ENCODE measurements around the gene RFX8. TPM values are rescaled to one million over a fixed set of nuclear protein-coding genes. Genes with fewer than 3 reads are reported as not detected.

RFX8 gene
- total and polyA plus RNA-seq, 2 of the 4 experiments (the other 2 are of a cell fraction) = 2.9 to 5.3 TPM

DNA sequence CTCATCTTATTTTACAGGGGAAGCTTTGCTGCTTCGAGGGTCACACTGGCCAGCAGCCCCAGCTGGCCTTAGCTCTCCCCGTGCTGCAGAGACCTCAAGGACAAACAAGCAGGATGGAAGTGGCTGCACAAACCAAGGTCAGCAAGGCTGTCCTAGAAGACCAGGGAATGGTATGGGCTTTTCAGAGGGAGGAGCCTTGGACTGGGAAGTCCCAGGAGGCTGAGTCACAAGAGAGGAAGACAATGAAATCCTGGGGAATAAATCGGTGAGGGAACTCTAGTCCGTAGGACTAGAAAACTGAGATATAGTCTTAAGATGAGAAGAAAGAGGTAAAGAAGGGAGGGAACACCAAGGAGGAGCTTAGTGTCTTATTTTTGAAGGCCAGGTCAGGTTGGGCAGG lies 103.3 kb downstream of the RFX8 start:
- Histone ChIP-seq H2AK9ac (replicated peaks; ENCODE audit: low read depth, low read length, poor library complexity) (no peak overlapping the region), H2BK5ac (ENCODE audit: low read depth, low read length, poor library complexity, severe bottlenecking) (no peak overlapping the region), H2BK20ac (ENCODE audit: low read depth, low read length) (no peak overlapping the region), H3K27me3 (ENCODE audit: control insufficient read depth, insufficient read depth, low read length) (peaks cover 16% of the 10 kb centered on the region), H3K79me1 (ENCODE audit: low read depth in 1 of 2, low read length in 2 of 2) (no peaks in the 10 kb centered on the region), H3K4ac (ENCODE audit: low read depth, low read length) (no peak overlapping the region), H2AFZ (replicated peaks; ENCODE audit: low read length, poor library complexity) (no peak overlapping the region), H3K36me3 (ENCODE audit: control insufficient read depth, insufficient read depth, low read length) (no peaks in the 10 kb centered on the region), H3K27ac (ENCODE audit: insufficient read depth, low read length) (no peak overlapping the region), H3K18ac (ENCODE audit: low read depth, low read length) (no peak overlapping the region), H4K20me1 (ENCODE audit: insufficient read depth, low read length) (no peaks in the 10 kb centered on the region), H4K8ac (ENCODE audit: low read depth in 2 of 2, low read length in 2 of 2) (no peak overlapping the region), H3K56ac (ENCODE audit: extremely low read depth, insufficient read depth, low read length) (no peak overlapping the region), H2BK120ac (ENCODE audit: low read depth, low read length) (no peak overlapping the region), H3K14ac (replicated peaks; ENCODE audit: low read depth, low read length) (no peak overlapping the region), H4K5ac (ENCODE audit: low read depth, low read length) (no peak overlapping the region), H3K4me1 (ENCODE audit: control insufficient read depth, insufficient read depth, low read length) (no peaks in the 10 kb centered on the region), H3K9ac (ENCODE audit: low read depth, low read length) (no peak overlapping the region), H2BK15ac (ENCODE audit: low read depth, low read length) (no peak overlapping the region), H3K9me1 (ENCODE audit: insufficient read depth, low read length) (no peaks in the 10 kb centered on the region), H3K4me3 (ENCODE audit: insufficient read depth, low read depth, low read length) (no peak overlapping the region), H3K23ac (ENCODE audit: low read depth, low read length) (no peak overlapping the region), H4K91ac (ENCODE audit: insufficient read depth, low read depth, low read length) (no peak overlapping the region), H2AK5ac (ENCODE audit: low read depth, low read length) (no peak overlapping the region), H3K9me3 (ENCODE audit: control insufficient read depth, insufficient read depth, low read length) (no peaks in the 10 kb centered on the region), H3K4me2 (ENCODE audit: low read depth, low read length) (no peak overlapping the region)
- intact Hi-C loops (cut with micrococcal nuclease) (no loop called here), in situ Hi-C loops (cut with MboI; ENCODE audit: low sequenced_read_pairs) (no loop called here), dilution Hi-C loops (cut with HindIII; ENCODE audit: low sequenced_read_pairs, unreplicated experiment) (no loop called here)
- ChIA-PET POLR2A (ENCODE audit: unreplicated experiment) (no interaction called here), CTCF (no interaction called here)
- DNase-seq = no peak
- TF ChIP-seq MAFK (IDR thresholded peaks at IDR 0.05; ENCODE audit: low read depth, low read length) = no peak
- TF ChIP-seq MAZ (IDR thresholded peaks at IDR 0.05; ENCODE audit: borderline replicate concordance, low read depth, low read length) = no peak
- no peak for TF ChIP-seq RFX5 (IDR thresholded peaks at IDR 0.05; ENCODE audit: low read depth, low read length)
- TF ChIP-seq, protein P1, sequence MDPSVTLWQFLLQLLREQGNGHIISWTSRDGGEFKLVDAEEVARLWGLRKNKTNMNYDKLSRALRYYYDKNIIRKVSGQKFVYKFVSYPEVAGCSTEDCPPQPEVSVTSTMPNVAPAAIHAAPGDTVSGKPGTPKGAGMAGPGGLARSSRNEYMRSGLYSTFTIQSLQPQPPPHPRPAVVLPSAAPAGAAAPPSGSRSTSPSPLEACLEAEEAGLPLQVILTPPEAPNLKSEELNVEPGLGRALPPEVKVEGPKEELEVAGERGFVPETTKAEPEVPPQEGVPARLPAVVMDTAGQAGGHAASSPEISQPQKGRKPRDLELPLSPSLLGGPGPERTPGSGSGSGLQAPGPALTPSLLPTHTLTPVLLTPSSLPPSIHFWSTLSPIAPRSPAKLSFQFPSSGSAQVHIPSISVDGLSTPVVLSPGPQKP (IDR thresholded peaks at IDR 0.05; ENCODE audit: borderline replicate concordance, low read depth, low read length) = no peak
- no peak for TF ChIP-seq SMC3 (IDR thresholded peaks at IDR 0.05; ENCODE audit: low read depth, low read length)
- no peak for TF ChIP-seq BHLHE40 (IDR thresholded peaks at IDR 0.05; ENCODE audit: low read depth, low read length)
- TF ChIP-seq RCOR1 (IDR thresholded peaks at IDR 0.05; ENCODE audit: insufficient replicate concordance, low read length) = no peak
- no peak for TF ChIP-seq CEBPB (IDR thresholded peaks at IDR 0.05; ENCODE audit: low read depth, low read length)
- no peak for TF ChIP-seq NFE2L2 (IDR thresholded peaks at IDR 0.05; ENCODE audit: low read depth, low read length)
- no TSS peak for BruUV-seq (replicated peaks)
- 88% methylated on average over 2 of the region's 4 CpGs; no CpG with 5 or more reads in 1 of the 2 experiments for WGBS, 2 experiments (ENCODE audit: extremely low coverage in 2 of 2, insufficient read length in 1 of 2)
- no peak for ATAC-seq (ENCODE audit: low read depth)

All from IMR-90 (cell line).